ENCODE measurements around the gene SNIP1.
A peak's percentile ranks its signal among the peaks of the same experiment; 100 is the strongest.
"Not testable (repeated sequence)": the region's sequence is repeated elsewhere in the genome, so short reads cannot be mapped to it uniquely, and the experiment has no call there.

SNIP1 gene

DNA sequence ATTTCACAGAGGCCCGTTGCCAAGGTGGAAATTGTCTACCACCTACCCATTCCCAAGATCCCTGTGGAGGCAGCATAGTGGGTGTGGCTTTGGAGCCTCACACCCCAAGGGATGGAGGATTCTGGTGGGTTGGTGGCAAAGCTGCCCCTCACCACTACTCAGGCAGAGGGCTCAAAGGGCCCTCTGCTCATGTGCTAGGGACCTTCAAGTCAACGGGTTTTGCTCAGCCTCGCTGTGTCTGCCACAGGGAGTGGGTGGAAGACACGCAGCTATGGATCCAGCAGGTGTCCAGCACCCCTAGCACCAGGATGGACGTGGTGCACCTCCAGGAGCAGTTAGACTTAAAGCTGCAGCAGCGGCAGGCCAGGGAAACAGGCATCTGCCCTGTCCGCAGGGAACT lies 5.0 kb upstream of the SNIP1 start:
- no peak for DNase-seq (ENCODE audit: low spot score)

DNA sequence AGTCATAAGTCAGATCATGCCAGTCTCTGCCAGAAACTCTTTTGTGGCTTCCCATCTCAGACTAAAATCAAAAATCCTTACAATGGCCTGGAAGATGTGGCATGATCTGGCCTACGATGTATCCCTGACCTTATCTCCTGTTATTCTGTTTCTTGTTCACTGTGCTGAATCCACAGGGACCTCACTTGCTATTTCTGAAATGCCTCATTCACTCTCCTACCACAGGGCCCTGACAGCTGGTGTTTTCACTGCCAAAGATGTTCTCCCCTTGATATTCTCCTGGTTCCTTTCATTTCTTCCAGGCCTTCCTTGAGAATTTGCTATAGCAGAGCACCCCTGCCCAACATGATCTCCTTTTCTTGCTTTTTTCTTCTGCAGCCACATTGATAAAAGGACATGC lies 4.3 kb upstream of the SNIP1 start:
- no peak for DNase-seq (ENCODE audit: low spot score)

DNA sequence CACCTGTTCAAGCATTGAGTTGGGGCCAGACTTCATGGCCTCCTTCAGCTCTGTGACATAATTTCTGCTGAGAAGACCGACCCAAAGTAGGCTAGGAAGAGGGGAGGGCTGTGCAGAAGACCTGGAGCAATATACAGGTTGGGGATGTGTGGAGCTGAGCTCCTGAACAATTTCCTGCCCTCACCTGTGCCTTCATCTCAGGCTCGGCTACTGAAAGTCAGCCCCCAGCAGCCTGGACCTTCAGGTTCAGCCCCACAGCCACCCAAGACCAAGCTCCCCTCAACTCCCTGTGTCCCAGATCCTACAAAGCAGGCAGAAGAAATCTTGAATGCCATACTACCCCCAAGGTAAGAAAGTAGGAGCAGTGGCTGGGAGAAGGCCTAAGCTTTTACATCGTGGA lies 3.3 kb upstream of the SNIP1 start:
- DNase-seq (ENCODE audit: low spot score) = no peak

DNA sequence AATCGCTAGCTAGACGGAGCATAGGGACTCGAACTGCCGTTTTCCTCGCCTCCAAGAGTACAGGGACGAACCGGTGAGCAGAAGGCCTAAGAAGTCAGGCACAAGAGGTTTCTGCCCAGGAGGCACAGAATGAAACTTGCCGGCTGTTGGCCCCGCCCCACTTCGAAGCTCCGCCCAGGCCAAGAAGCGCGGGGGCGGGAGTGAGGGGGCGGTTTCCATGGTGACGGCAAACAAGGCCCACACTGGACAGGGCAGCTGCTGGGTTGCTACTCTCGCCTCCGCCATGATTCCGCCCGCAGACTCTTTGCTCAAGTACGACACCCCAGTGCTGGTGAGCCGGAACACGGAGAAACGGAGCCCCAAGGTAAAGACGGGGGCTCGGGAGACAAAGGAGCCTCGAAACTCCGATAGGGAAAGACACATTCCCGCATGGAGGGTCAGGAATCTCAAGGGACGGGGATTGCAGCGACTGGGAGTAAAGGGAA lies 2.7 kb upstream of the SNIP1 start, which contains the start of gene DNALI1:
TSS of gene DNALI1 (plus strand) at position 229 of the 485 bp plus-strand sequence. CDS start at position 284, 55 bp downstream.
- peak; percentile 92 for DNase-seq (ENCODE audit: low spot score)

DNA sequence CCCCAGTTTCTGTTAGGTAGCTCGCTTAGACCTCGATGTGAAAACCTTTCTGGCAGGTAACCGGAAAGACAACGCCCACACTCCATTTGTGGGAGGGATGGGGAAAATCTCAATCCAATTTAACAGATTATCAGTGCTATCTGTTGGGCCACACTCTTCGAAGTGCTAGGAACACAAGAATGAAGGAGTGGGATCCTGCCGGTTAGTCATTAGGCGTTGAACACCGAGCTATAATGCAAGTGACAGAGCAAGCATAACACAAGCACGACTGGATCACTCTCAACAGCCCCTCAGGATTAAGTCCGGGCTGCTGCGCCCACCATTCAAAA lies 531 bp downstream of the SNIP1 start:
- DNase-seq (ENCODE audit: low spot score) = no peak

DNA sequence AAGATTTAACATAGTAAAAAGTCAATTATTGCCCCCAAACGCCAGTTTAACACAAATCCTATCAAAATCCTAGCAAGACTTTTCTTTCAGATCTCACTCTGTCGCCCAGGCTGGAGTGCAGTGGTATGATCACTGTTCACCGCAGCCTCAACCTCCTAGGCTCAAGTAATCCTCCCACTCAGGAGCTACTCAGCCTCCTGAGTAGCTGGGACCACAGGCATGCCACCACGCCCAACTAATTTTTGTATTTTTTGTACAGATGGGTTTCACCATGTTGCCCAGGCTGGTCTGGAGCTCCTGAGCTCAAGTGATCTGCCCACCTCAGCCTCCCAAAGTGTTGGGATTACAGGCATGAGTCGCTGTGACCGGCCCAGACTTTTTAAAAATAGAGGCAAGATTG lies 4.8 kb downstream of the SNIP1 start:
- DNase-seq (ENCODE audit: low spot score) = no peak

DNA sequence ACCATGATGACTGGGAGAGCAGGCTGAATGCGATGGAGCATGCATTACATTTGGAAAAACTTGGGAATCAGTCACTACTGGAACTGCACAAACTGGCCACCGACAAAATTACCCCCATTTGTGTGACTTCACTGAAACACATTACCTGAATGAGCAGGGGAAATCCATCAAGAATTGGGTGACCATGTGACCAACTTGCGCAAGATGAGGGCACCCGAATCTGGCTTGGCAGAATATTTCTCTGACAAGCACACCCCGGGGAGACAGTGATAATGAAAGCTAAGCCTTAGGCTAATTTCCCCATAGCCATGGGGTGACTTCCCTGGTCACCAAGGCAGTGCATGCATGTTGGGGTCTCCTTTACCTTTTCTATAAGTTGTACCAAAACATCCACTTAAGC lies 9.1 kb downstream of the SNIP1 start:
- DNase-seq (ENCODE audit: low spot score) = no peak

DNA sequence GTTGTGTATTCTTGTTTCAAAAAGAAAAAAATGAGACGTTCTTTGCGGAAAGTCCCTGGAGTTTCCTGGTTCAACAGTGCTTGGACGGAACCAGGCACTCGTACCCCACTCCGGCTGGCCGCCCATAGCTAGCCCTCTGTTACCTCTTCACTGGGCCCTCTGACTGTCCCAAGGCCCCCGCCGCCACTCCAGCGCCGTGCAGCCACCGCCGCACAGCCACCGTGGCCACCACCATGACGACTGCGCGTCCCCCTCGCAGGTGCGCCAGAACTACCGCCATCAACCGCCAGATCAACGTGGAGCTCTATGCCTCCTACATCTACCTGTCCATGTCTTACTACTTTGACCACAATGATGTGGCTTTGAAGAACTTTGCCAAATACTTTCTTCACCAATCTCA lies 9.6 kb downstream of the SNIP1 start:
- no peak for DNase-seq (ENCODE audit: low spot score)

DNA sequence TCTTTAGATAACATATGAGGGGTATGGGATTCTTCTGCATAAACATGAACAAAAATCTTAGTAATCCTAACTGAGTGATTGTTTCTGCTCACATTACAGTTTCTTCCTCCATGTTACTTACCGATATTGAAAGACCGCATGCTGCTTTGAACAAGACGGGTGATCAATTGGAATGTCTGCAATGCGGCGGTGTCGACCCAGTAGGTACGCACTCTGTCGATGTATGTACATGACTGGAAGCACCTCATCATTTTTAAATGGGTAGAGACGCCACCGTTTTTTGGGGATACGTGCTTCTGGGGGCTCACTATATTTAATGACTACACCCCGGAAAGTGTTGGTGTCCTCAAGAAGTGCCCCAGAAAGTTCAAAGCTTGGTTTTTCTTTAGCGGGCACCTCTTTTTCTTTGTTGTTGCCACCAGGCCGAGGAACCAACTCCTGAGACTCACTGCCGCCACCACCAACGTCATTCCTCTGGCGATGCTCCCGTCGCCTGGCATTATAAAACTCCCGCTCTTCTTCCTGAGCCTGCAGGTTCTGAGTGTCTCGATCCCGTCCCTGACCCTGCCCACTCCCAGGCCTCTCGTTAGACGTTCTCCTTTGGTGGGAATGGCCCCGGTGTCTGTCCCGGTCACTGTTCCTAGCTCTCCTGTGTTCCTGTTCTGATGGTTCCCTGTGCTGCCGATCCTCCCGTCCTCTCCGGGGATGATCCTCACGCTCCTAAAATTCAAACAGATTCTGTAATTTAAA lies 13.9 kb downstream of the SNIP1 start:
- DNase-seq (ENCODE audit: low spot score) = no peak

DNA sequence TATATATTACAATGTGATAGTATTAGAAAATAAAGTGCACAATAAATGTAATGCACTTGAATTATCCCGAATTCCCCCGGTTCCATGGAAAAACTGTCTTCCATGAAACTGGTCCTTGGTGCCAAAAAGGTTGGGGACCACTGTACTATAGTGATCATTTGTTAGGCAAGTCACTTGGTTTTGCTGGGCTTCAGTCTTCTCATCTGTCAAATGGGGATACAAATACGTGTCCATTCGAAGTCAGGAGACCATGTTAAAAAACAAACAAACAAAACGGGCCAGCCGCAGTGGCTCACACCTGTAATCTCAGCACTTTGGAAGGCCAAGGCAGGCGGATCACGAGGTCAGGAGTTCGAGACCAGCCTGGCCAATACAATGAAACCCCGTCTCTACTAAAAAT lies 14.9 kb downstream of the SNIP1 start:
- not testable (repeated sequence) for DNase-seq (ENCODE audit: low spot score)

DNA sequence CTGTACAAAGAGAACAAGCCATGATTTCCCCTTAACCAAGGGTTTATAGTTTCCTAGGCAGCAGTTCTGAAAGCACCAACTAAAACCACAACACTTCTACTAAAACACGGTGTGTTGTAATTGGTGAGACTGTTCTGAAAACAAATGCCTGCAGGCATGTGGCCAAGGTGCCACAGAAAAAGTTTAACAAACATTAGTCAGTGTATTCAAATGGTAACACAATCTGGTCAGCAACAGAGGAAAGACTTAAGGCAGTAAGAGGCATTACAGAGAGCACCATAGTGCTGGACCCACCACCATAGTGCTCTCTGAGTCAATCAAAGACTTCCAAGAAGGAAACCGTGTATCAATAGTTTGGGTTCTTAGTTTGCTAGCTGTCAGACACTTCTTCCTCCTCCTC lies 16.7 kb downstream of the SNIP1 start:
- DNase-seq (ENCODE audit: low spot score) = no peak

DNA sequence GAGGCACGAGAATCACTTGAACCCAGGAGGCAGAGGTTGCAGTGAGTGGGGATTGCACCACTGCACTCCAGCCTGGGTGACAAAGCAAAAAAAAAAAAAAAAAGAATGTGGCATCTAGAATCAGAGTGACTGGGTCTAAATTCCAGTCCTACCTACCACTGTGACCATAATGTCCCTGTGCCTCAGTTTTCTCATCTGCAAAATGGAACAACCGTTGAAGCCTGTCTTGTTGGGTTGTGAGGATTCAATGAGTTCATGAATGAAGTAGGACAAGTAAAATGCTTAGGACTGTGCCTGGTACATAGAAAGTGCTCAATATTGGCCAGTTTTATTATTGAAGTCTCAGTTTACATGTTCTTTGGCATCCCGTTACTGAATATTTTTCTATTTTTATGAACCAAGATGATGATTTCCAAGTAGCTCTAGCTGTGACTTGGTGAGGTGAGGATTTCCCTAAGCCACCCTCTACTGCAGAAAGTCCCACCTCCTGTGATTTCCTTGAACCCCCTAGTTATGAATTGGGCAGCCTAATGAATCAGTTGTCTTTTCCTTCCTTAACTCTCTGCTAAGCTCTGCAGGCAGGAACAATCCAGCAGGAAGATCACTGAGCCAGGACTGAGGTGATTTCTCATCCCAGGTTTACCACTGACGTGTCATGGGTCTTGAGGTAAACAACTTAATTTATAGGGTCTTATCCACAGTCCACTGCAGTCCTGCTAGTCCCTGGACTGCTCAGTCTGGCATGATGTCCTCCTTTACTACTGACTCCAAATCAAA lies 20.6 kb downstream of the SNIP1 start:
- no peak for DNase-seq (ENCODE audit: low spot score)

DNA sequence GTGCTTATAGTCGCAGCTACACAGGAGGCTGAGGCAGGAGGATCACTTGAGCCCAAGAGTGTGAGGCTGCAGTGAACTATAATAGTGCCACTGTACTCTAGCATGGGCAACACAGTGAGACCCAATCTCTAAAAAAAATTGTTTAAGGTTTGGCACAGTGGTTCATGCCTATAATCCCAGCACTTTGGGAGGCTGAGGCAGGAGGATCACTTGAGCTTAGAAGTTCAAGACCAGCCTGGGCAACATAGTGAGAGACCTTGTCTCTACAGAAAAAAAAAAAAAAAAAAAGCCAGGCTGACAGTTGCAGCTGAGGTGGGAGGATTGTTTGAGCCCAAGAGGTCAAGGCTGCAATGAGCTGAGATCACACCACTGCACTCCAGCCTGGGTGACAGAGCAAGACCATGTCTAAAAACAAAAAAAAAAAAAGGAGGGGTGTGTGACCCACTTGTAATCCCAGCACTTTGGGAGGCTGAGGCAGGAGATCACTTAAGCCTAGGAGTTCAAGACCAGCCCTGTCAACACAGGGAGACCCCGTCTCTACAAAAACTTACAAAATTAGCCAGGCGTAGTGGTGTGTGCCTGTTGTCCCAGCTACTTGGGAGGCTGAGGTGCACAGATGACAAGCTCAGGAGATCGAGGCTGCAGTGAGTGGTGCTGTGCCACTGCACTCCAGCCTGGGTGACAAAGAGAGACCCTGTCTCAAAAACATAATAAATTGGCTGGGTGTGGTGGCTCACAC lies 21.5 kb downstream of the SNIP1 start:
- not testable (repeated sequence) for DNase-seq (ENCODE audit: low spot score)

DNA sequence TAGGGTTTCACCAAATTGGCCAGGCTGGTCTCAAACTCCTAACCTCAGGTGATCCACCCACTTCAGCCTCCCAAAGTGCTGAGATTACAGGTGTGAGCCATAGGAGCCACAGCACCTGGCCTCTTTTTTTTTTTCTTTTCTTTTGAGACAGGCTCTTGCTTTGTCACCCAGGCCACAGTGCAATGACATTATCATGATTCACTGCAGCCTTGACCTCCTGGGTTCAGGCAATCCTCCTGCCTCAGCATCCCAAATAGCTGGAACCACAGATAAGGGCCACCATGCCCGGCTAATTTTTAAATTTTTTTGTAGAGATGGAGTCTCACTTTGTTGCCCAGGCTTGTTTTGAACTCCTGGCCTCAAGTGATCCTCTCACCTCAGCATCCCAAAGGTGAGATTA lies 24.2 kb downstream of the SNIP1 start:
- not testable (repeated sequence) for DNase-seq (ENCODE audit: low spot score)

DNA sequence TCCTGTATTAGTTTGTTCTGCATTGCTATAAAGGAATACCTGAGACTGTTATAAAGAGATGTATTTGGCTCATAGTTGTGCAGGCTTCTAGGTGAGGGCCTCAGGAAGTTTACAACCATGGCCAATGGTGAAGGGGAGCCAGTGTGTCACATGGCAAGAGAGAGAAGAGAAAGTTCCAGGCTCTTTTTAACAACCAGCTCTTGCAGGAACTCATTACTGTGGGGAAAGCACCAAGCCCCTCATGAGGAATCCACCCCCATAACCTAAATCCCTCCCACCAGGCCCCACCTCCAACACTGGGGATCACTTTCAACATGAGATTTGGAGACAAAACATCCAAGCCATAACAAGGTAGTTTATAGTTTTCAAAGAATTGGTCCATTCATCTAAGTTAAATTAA lies 34.5 kb downstream of the SNIP1 start:
- no peak for DNase-seq (ENCODE audit: low spot score)

DNA sequence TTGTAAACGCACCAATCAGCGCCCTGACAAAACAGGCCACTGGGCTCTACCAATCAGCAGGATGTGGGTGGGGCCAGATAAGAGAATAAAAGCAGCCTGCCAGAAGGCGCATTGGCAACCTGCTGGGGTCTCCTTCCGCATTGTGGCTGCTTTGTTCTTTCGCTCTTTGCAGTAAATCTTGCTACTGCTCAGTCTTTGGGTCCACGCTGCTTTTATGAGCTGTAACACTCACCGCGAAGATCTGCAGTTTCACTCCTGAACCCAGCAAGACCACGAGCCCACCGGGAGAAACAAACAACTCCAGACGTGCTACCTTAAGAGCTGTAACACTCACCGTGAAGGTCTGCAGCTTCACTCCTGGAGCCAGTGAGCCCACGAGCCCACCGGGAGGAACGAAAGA lies 35.2 kb downstream of the SNIP1 start:
- DNase-seq (ENCODE audit: low spot score) = not testable (repeated sequence)

DNA sequence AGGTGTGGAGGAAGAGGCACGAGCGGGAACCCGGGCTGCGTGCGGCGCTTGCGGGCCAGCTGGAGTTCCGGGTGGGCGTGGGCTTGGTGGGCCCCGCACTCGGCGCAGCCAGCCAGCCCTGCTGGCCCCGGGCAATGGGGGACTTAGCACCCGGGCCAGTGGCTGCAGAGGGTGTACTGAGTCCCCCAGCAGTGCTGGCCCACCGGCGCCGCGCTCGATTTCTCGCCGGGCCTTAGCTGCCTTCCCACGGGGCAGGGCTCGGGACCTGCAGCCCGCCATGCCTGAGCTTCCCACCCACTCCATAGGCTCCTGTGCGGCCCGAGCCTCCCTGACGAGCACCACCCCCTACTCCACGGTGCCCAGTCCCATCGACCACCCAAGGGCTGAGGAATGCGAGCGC lies 35.9 kb downstream of the SNIP1 start:
- DNase-seq (ENCODE audit: low spot score) = not testable (repeated sequence)

DNA sequence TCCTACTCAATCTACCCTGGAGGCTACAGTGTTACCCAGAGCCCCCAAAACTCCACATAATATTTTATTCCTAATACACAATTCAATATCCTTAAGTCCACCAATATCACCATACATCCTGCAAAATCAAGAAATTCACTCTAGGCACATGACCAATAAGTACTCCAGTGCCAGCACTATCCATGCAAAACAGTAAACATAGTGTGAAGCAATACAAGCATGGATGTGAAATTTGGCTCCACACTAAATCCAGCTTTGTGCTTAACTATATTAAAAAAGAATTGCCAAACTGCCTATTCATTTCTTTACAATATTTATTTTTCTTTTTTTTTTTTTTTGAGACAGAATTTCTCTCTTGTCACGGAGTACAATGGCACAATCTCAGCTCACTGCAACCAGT lies 36.5 kb downstream of the SNIP1 start:
- no peak for DNase-seq (ENCODE audit: low spot score)

DNA sequence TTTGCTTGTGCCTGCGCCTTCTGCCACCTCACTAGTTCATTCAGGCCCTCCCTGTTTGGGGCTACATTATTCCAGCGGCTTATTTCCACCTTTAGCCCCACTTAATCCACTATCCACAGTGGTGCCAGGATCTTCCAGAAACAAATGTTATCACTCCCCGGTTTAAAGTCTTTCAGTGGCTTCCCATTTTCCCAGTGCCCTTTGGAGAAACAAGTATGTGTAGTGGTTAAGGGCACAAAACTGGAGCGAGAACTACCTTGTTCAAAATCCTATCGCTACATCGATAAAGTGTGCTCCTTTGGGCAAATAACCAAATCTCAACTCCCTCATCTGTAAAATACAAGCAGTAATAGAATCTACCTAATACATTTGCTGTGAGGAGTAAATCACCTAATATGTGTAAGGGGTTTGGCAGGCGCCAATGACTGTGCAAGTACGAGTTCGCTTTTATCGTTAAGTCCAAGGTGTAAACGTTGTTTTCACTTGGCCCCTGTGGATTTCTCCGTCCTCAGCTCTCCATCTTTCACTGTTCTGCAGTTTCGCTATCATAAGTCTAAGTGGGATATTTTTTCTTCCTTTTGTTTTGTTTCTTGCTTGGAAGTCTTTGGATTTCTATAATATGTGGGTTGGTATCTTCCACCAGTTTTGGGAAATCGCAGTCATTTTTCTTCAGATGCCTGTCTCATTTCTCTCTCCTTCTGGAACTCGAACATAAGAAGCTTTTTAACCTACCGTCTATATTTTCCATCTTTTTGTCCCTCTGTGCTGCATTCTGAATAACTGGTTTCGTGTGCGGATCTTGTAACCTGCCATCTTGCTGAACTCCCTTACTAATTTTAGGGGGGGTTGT lies 38.7 kb downstream of the SNIP1 start:
- no peak for DNase-seq (ENCODE audit: low spot score)

DNA sequence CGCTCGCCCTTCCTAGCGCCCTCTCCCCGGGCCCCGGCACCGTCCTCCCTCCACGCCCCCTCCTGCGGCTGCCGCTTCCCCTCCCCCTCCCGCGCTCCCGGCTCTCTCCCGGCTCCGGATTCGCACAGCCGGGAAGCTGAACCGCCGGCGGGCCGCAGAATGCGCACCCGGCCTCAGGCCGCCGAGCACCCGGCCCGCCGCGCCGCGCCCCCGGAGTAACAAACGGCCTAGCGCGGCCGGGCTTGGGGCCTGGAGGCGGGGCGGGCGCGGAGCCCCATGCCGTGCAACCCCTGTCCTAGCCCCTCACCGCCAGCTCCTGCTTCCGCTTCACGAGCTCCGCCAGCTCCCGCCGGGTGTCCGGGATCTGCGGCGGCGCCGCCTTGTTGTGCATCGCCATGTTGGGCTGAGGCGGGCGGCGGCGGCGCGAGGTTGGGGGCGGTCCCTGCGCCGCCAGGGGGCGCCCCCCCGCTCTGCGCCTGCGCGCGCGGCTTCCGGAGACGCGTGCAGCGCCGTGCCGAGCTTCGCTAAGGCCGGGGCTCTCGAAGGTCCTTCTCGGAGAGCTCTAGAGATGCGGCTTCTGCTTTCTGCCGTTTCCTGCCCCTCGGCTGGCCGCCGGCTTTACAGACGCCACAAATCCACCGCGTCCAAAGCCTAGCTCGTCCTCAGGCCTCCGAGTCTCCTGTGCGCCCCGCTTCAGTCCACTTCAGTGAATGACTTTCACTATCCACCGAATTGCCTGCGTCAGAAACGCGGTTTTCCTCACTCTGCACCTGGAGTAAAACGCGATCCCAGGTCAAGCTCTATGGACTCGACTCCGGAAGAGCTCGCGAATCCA lies 39.5 kb downstream of the SNIP1 start, which contains the start of gene MEAF6:
TSS of gene MEAF6 (minus strand) at position 417 of the 835 bp plus-strand sequence. CDS start at position 397, 20 bp downstream.
- peak; percentile 97 for DNase-seq (ENCODE audit: low spot score)

All from AG08395 (cell line).